Middle frontal gyrus (tissue), 1 donor: ENCODE measurements around the gene HLF.
A peak's percentile ranks its signal among the peaks of the same experiment; 100 is the strongest.

Source experiments
- DNase-seq: peaks from one replicate; pipeline ENCODE4 v3.0.0-alpha.2; 2015; ENCODE audit warnings: low spot score; ENCODE audit errors: extremely low spot score

HLF gene

DNA sequence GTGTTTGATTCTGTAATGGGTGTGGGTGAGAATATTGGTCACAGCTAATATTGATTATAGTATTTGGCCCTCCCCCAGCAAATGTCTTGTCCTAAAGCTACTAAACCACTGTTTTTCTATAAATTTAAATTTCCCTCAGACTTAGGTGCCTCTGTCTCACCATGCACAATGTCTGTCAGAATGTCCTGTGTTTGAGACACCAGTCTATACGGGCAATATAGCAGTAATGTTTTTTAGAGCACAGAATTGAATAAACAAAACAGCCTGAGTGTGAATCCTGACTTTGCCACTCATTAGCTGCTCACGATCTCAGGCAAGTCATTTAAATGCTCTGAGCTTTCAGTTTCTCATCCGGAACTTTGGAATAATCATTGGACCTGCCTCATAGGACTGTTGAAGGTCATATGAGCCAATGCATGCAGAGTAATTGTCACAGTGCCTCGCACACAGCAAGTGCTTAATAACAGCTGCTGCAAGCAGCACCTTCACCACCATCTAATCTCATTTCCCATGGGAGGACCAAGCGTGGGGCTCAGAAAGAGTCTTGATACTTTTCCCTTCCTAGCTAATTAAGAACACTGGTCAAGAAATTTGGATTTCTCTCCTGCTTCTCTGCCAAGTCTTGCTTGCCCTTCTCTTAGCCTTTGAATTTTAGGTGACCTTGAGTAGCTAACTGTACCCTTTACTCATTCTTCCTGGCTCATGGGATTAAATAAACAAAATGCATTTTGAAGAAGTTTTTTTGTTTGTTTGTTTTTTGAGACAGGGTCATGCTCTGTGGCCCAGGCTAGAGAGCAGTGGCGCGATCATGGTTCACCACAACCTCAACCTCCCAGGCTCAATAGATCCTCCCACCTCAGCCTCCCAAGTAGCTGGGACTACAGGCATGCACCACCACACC, 9.8 kb downstream of the HLF start:
- DNase-seq: no peak

DNA sequence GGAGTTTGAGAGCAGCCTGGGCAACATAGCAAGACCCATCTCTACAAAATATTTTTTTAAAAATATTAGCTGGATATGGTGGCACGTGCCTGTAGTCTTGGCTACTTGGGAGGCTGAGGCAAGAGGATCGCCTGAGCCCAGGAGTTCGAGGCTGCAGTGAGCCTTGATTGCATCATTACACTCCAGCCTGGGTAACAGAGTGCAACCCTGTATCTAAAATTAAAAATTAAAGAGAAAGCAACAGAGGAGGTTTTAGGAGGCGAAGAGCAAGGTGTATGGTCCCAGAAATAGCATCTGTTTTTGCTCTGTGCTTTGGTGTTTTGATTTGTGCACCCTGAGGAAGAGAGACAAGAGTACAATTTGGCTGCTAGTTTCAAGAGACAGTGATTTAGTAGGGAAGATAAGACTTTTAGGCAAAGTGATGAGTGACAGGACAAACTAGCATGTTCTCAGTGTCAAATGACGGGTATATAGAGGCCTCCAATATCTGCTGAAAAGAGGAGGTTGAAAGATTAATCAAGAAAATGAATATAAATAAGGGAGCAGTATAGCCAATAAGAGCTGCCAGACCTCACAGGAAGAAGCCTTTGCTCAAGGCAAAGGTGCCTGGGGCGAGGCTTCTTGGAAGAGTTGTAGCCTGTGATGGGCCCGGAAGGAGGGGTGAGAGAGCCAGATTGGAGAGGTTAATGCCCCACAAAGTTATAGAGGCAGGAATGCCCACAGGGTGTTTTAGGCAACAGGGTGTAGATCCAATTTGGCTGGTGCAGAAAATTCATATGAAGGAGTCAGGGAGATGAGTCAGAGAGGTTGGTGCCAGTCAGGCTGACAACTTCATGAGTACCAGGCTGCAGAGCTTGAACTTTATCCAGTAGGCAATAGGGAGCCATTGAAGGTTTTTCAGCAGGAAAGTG, 11.4 kb downstream of the HLF start:
- DNase-seq: no peak

DNA sequence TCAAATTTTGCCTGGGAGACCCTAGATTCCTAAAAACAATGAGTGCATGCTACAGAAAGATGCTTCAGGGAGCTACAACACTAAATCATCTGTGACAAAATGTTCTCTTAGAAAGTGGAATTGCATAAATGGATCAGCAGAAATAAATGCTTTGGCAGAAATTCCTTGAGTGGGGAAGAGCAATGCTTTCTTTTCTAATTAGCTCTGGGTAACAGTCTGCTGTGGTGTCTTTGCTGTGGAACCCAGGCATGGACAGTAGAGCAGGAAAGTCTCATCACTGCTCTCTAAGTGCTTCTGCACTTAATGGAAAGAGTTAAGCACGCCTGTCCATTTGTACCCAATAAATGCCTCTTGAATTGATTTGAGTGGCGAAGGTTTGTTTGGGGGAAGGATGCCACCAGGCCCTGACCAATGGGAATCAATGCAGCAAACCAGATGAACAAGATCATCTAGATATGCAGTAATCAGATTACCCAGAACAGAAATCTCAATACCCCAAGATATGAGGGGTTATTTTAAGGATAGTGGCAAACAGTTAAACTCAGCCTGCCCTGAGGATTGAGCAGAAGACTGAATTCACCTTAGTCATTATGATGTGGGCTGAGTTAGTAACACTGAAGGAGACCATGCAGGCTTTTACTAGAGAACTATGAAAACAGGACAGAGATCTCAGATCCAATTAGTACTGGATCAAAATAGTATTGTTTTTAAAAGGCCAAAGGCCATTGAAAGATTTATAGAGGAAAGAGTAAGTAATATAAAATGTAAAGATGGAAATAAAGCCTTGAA, 13.6 kb downstream of the HLF start:
- DNase-seq: no peak

DNA sequence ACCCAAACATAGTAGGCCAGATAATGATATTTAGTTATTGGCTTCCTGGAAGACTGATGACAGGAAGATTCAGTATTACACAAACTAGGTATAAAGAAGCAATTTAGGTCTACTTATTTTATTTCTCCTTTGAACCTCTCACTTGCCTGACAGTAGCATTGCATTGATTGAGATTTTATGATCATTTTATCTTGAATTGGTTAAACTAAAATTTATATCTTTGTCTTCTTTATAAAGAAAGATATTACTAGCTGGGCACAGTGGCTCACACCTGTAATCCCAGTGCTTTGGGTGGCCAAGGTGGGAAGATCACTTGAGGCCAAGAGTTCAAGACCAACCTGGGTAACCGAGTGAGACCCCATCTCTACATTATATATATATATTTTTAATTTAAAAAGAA, 14.4 kb downstream of the HLF start:
- no peak for DNase-seq

DNA sequence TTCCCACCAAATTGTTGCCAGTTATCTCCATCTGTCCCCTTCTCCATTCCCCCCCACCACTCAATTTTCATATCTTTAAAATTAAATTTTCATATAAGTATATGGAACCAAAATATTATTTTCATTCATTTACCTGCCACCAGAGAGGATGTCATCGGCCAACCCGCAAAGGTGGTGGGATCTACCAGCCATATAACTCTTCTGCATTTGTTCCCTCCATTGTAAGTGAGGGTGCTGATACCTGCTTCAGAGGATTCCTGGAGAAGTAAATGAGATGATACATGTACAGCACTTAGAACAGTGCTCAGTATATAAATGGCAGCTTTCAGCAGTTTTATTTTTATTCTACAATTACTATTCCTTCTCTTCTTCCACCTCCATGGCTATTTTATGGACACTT, 15.0 kb downstream of the HLF start:
- no peak for DNase-seq

DNA sequence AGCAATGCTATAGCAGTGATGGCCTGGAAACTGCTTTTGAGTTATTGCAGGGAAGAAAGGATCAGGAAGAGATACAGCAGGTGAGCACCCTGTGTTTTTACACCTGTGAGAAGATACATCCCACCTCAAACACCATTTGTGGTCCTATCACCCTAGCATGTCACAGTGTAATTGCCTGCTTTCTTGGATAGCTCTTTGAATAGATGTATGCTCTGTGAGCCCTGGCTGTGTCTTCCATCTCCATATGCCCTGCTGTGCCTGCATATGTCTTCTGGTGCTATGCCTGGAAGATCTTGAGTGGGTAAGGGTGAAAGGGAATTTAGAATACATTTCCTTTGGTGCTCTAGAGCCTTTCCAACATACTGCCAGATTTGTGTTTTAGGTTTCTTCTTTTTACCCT, 15.5 kb downstream of the HLF start:
- no peak for DNase-seq

DNA sequence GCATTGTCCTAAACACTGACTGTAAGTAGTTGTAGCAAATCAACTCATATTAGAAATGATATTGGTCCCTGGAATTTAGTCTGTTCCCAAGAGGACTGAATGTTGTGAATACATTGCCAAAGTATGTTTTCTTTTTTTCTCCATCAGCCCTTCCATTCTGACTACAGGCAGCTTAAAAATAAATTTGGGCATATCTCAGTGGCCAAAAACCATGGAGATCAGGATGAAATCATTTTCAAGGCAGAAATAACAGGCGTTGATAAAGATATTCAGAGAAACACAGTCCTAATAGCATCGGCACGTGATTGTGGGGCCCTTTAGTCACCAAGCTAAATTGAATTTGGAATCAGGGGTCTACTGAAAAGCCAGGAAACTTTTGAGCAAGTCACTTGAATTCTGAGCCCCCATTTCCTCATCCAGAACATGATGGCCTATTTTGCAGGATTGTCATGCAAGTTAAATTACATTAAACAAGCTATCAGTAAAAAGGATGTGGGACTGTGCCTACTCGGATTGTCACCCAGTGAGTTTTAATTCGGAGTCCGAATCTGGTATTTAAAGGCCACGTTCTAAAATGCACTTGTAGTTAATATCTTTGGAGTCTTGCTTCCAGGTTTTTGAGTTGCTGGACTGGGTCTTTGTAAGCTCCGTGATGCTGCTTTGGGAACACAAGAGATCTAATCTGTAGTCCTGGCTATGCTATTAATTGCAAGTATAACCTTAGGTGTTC, 17.1 kb downstream of the HLF start:
- no peak for DNase-seq

DNA sequence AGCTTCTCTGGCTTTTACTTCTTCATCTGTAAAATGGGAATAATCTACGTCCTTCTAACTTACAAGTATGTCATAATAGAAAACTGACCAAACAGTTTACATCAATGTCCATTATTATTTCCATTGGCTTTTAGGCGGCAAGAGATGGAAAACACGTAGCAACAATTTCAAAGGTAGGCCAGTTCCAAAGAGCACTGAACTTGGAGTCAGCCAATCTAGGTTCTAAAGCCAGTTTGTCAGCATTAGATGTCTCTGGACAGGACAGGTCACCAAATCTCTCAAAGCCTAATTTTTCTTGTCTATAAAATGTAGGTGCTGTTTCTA, 17.6 kb downstream of the HLF start:
- no peak for DNase-seq

DNA sequence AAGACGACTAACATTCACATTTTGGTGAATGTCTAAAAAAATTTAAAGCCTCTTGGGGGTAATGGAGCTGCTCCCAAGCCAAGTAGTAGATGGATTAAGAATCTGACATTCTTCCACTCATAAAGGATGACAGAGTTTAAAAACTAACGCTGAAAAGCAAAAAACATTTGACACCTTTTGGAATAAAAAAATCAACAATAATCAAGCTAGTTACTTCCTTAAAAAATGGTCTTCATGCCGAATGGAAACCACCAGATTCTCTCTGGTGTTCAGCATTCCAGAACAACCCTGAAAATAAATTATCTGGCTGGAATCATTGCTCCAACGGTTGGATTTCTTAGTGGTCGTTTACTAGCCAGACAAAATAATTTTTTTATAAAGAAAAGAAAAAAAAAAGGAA, 18.0 kb downstream of the HLF start:
- DNase-seq: no peak

DNA sequence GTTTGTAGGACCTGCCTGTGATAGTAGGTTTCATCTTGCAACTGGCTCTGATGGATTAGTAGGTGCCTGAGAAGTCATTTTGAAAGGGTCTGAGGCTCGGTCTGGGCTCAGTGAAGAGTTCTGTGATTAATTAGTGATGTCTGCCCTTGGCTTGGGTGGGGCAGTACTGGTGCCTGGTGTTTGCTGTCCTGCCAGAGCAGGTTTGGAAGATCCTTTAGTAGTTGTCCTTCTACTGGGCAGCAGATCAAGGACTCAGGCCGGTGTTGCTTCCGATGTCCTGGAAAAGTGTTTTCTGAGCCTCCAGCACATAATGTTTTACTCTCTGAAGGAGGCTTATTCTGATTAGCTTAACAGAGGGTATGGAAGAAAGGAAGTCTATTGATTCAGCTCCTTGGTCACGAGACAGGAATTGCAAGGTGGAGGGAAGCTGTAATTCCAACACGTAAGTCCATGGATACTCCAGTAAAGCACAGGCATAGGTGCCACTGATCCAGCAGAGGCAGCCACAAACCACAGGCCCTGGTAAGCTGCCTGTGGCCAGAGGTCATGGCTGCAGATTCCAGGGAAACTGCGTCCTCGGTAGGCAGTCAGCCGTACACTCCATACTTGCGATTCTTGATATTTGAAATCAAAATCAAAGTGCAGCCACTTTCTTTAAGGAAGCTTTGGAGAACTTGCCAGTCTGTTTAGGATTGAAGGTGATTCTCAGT, 18.7 kb downstream of the HLF start:
- no peak for DNase-seq

DNA sequence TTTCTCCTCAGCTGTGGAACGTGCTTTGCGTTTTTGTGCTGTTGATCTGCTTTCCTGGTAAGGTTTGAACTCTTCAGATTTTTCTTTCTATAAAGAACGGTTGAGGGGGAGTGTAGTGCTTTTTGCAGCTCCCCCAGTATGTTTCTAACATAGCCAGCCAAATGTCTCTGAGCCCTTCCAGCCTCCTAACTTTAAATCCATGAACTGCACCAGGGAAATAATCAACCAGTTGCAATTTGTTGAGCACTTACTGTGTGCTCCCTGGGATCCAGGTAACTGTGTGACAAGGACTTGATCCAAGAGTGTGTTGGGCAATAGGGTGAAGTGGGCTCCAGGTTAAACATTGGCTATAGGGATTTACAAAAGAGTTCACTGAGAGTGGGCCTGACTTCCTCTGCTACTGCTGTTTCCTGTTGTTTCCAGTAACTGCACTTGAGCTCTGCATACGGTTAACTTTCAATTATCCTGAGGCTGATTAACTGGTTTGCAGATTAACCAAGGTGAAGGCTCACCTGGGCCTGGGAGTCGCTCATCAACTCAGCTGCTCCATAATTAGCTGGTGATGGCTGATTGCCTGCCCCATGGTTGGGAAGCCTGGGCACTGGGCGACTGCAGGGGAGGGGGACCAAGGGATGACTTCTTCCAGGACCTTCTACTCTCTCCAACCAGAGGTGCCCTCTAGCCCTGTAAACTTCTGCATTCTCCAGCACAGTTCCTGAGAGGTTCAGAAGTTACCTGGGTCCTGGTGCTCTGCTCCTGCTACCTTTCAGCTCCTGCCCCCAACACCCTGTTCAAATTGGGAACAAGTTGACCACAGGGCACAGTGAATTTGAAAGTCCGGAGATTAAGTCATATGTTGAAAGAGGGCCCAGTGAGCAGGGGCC, 19.5 kb downstream of the HLF start:
- DNase-seq: no peak

DNA sequence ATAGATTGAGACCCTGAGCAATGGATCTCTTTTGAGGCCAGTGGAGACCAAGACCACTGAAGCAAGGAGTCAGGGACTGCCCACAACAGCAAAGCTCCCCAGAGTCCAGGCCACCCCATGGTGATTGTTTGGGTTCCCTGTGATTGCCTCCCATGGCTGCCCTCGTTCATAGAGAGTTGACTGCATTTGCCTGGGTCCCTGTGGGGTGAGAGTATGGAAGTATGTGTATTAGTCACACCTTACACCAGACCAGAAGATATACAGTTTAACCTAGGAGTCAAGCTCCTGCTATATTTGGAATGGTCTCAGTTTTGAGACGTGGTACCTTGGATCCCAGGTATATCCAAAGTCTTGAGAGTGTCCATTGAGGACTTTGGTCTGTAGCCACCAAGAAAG, 20.2 kb downstream of the HLF start:
- no peak for DNase-seq

DNA sequence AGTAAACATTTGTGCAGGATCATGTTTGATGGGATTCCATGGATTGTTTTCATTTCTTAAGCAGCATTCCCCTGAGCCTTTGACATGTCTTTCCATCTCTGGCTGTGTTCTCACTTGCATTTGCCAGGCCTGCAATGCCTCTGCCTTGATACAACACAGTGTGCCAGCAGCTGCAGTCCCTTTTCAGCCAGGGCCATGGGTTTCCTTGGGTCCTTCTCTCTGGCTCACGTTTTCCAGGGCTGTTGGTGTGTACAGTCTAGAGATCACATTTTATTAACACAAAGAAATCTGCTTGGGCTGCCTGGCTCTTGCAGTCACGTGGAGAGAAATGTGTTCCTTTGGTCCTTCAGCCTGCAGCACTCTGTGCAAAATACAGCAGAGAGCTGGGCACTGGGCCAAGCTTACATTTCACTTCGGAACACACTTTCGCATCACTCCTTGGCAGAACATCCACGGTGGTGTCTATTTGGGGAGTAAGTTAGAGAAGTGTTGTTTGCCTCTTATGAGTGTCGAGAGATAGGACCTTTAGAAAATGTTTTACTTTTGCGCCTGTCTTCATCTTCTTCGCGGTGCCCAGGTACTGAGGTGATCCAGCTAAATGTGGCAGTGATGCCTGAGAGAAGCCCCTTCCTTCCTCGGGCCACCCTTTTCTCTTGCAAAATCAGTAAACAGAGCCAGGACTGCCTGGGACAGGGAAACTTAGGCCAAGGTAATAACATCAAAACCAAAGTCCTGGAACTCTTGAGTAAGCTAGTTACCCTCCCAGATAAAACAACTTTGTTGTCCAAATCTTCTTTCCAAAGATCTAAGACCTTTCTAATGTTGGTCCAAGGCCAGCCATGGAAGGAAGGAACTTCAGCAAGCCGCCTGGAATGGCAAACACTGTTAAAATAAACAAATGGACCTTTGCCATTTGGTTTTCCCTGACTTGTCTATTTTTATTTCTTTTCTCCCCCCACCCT, 20.9 kb downstream of the HLF start:
- peak; percentile 84 for DNase-seq

DNA sequence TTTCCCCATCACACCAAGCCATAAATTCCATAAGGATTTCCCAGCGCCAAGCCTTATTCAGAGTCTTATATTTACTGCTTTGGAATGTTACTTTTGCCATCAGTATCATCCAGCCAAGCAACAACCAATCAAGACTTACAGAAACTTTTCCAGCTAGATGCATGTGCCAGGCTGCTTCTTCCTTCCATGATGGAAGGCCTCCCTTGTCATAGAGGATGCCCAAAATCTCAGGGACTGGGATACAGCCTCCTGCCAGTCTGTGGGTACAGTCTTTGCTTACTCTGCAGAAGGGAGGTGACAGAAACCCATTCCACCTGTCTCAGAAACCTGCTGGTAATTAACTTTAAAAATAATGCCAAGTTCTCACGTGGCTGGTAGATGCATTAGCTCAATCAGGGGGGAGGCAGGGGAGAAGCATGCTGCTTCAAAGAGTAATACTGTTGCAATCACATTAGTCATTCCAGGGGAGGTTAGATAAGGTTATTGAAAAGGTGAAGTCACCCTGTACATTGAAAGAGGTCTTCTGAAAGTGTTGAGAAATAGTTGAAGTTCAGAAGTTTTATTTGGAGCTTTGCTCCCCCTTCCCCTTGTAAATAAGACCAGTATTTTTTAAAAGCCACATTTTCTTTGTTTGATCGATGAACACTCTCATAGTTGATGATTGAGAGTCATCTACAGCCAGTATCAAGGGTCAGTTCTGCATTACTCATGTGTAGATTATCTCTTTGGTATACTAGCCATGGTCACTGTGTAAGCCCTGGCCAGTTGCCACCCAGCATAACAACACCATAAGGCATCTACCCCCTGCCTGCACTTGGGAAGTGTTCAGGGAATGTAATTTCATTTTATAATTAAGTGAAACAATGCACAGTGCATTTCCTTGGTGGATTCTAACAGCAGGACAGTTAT, 22.2 kb downstream of the HLF start:
- DNase-seq: no peak

DNA sequence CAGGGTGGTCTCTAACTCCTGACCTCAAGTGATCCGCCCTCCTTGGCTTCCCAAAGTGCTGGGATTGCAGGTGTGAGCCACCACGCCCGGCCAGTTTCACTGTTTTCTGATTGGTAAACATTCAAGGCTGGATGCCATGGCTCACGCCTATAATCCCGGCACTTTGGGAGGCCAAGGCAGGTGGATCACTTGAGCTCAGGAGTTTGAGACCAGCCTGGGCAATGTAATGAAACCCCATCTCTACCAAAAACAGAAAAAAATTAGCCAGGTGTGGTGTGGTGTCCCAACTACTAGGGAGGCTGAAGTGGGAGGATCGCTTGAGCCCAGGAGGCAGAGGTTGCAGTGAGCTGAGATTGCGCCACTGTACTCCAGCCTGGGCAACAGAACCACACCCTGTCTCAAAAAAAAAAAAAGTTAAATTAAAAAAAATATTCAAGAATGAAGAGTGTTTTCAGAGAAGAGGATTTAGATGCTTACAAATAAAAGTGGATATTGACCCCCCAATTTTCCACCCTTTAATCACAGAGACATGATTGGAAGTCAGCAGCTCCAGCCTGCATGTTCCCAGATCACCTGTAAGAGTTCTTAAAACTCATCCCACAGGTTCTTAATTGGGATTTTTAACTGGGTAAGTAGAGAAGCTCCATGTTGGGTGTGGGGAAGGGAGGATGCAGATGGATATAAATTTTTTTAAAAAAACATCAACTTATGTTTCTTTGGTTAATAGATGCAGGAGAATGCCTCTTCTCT, 23.8 kb downstream of the HLF start:
- DNase-seq: no peak

DNA sequence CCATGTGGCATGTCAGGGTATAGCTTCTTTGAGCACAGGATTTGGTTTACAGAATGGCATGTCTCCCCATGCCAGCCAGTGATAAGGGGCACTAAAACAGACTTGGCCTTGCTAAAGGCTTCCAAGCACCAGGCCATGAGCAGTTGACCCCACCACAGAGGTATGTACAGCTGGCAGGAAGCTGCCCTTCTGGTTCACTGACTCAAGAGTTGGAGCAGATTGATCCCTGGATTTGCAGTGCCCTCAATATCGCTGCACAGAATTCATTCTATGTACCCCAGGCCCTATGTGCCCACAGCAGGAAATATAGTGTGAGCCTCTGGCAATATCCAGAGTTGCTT, 24.3 kb downstream of the HLF start:
- no peak for DNase-seq

DNA sequence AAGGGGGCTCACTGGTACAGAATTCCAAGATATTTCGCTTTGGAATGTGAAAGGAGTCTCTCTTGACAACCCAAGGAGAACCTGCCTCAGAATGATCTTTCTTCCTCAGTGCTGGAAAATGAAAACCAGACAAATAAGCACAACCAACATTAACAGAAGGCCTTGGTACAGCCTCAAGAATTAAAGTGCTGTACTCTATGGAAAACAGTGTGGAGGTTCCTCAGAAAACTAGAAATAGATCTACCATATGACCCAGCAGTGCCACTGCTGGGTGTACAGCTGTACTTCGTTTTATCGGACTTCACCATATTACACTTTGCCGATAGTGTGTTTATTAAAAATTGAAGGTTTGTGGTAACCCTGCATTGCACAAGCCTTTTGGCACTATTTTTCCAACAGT, 25.2 kb downstream of the HLF start:
- no peak for DNase-seq
